ENCODE results near the gene FZD1. TPM values are rescaled to one million over a fixed set of nuclear protein-coding genes. Genes with fewer than 3 reads are reported as not detected.

FZD1 gene
- 8.0 and 20.6 TPM in 2 replicates for total RNA-seq

GRCh38 chr7:91264046-91264923 is at the start of gene FZD1:
Gene FZD1, plus strand, starts transcription at chr7:91264433. Its CDS starts 448 bp downstream, at chr7:91264881.
- peak; percentile 88 for DNase-seq (ENCODE audit: low read depth)

GRCh38 chr7:91226411-91226810 is 37.8 kb upstream of the FZD1 start:
- DNase-seq (ENCODE audit: low read depth): no peak

GRCh38 chr7:91228327-91228726 is 35.9 kb upstream of the FZD1 start:
- no peak for DNase-seq (ENCODE audit: low read depth)

GRCh38 chr7:91228927-91229558 is 35.2 kb upstream of the FZD1 start:
- DNase-seq (ENCODE audit: low read depth): no peak

- DNase-seq (ENCODE audit: low read depth): no peak
These were observed 34.1 kb upstream of the FZD1 start for GRCh38 chr7:91230100-91230499.

- no peak for DNase-seq (ENCODE audit: low read depth)
These were observed 33.7 kb upstream of the FZD1 start for GRCh38 chr7:91230503-91230902.

GRCh38 chr7:91233212-91233611 is 31.0 kb upstream of the FZD1 start:
- DNase-seq (ENCODE audit: low read depth): no peak

- DNase-seq (ENCODE audit: low read depth): no peak
These were observed 28.9 kb upstream of the FZD1 start for GRCh38 chr7:91235211-91235832.

- DNase-seq (ENCODE audit: low read depth): peak; percentile 91
These were observed 25.0 kb upstream of the FZD1 start for GRCh38 chr7:91239171-91239604.

GRCh38 chr7:91239772-91240171 is 24.5 kb upstream of the FZD1 start:
- no peak for DNase-seq (ENCODE audit: low read depth)

GRCh38 chr7:91240376-91240941 is 23.8 kb upstream of the FZD1 start:
- peak; percentile 76 for DNase-seq (ENCODE audit: low read depth)

- peak; percentile 80 for DNase-seq (ENCODE audit: low read depth)
These were observed 22.0 kb upstream of the FZD1 start for GRCh38 chr7:91242097-91242844.

GRCh38 chr7:91243591-91244301 is 20.5 kb upstream of the FZD1 start:
- no peak for DNase-seq (ENCODE audit: low read depth)

GRCh38 chr7:91247500-91247899 is 16.7 kb upstream of the FZD1 start:
- DNase-seq (ENCODE audit: low read depth): no peak

- no peak for DNase-seq (ENCODE audit: low read depth)
These were observed 15.2 kb upstream of the FZD1 start for GRCh38 chr7:91248996-91249395.

- DNase-seq (ENCODE audit: low read depth): peak; percentile 94
These were observed 14.6 kb upstream of the FZD1 start for GRCh38 chr7:91249506-91250233.

- no peak for DNase-seq (ENCODE audit: low read depth)
These were observed 13.5 kb upstream of the FZD1 start for GRCh38 chr7:91250706-91251105.

GRCh38 chr7:91251877-91252276 is 12.4 kb upstream of the FZD1 start:
- DNase-seq (ENCODE audit: low read depth): no peak

- DNase-seq (ENCODE audit: low read depth): no peak
These were observed 718 bp upstream of the FZD1 start for GRCh38 chr7:91263384-91264045.

Measured in renal cortical epithelial cell (primary cell).